ENCODE results near the gene TLE2. TPM values are rescaled to one million over a fixed set of nuclear protein-coding genes. Genes with fewer than 3 reads are reported as not detected.
"Not testable (repeated sequence)": the region's sequence is repeated elsewhere in the genome, so short reads cannot be mapped to it uniquely, and the experiment has no call there.

Gene TLE2
- total RNA-seq, 4 donors from 2014 or later: 5.4 to 22.7 (median 7.6) TPM

GRCh38 chr19:3053780-3054179, 24.7 kb upstream of the TLE2 start:
- Histone ChIP-seq H3K27me3 (no peaks in the 10 kb centered on the region), H3K4me3 (no peak overlapping the region), H3K36me3 (peaks cover 3 to 64% (median 21%) of the 10 kb centered on the region in 3 donors), H3K4me1 (peaks cover 57 to 77% (median 63%) of the 10 kb centered on the region in 3 donors), H3K27ac (peak overlapping the region; percentile 85 to 99 (median 94)), H3K9me3 (no peaks in the 10 kb centered on the region)
- TF ChIP-seq CTCF (IDR thresholded peaks at IDR 0.05) (no peak), POLR2A (IDR thresholded peaks at IDR 0.05) (no peak)
- DNase-seq: no peak
- 0% methylated on average over 1 of the region's 21 CpGs; no CpG with 5 or more reads in 1 of the 2 donors for WGBS, 2 donors
- intact Hi-C loops (cut with DNase I): no loop called here

- Histone ChIP-seq H3K4me3 (no peak overlapping the region), H3K27ac (peak overlapping the region in 2 of 4 donors; percentile 96 to 99), H3K9me3 (no peaks in the 10 kb centered on the region), H3K27me3 (no peaks in the 10 kb centered on the region), H3K36me3 (peaks cover 0 to 58% (median 21%) of the 10 kb centered on the region in 3 donors), H3K4me1 (peaks cover 52 to 74% (median 57%) of the 10 kb centered on the region in 3 donors)
- DNase-seq: no peak
- intact Hi-C loops (cut with DNase I): no loop called here
- TF ChIP-seq POLR2A (IDR thresholded peaks at IDR 0.05) (no peak), CTCF (IDR thresholded peaks at IDR 0.05) (no peak)
- 9 to 61% methylated on average over 4 to 10 of the region's 15 CpGs for WGBS, 2 donors
Measured at GRCh38 chr19:3053218-3053621, 24.1 kb upstream of the TLE2 start.

DNA sequence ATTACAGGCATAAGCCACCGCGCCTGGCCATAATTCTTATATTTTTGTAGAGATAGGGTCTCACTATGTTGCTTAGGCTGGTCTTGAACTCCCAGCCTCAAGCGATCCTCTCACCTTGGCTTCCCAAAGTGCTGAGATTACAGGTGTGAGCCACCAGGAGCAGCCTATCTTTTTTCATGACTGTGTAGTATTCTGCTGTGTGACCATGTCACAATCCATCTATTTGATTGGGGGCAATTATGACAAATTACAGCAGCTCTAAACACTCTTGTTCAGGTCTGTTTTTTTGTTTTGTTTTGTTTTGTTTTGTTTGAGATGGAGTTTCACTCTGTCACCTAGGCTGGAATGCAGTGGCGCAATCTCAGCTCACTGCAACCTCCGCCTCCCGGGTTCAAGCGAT, 20.9 kb upstream of the TLE2 start:
- H3K4me1 ChIP-seq: peaks cover 30 to 64% (median 46%) of the 10 kb centered on the region in 3 donors
- DNase-seq; intact Hi-C loops (cut with DNase I); H3K27me3 ChIP-seq; H3K9me3 ChIP-seq; H3K4me3 ChIP-seq: not testable (repeated sequence)
- H3K36me3 ChIP-seq: peaks cover 0 to 26% (median 15%) of the 10 kb centered on the region in 3 donors
- peak overlapping the region in 2 of 4 donors; percentile 77 to 78 for H3K27ac ChIP-seq
- 97 to 100% methylated on average over 7 of the region's 7 CpGs for WGBS, 2 donors

DNA sequence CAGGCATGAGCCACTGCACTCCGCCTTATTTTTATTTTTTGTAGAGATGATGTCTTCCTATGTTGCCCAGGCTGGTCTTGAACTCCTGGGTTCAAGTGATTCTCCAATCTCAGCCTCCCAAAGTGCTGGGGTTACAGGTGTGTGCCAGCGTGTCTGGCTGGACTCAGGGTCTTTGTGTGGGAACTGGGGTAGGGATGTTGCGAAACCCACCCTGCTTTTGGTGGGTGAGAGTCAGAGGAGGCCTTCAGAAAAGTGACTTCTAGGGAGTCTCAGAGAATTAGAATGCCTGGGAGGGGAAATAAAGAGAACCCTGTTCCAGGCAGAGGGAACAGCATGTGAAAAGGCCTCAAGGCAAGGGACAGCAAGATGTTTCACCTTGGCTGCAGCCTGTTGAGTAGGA, 20.0 kb upstream of the TLE2 start:
- no peak for TF ChIP-seq POLR2A (IDR thresholded peaks at IDR 0.05)
- TF ChIP-seq CTCF (IDR thresholded peaks at IDR 0.05): no peak
- Histone ChIP-seq H3K4me1 (peaks cover 21 to 55% (median 37%) of the 10 kb centered on the region in 3 donors), H3K27ac (peak overlapping the region in 1 of 4 donors; percentile 12), H3K4me3 (no peak overlapping the region), H3K36me3 (peaks cover 0 to 17% (median 10%) of the 10 kb centered on the region in 3 donors), H3K9me3 (no peaks in the 10 kb centered on the region), H3K27me3 (no peaks in the 10 kb centered on the region)
- intact Hi-C loops (cut with DNase I): no loop called here
- DNase-seq: no peak
- 100% methylated on average over 1 of the region's 3 CpGs for WGBS, 2 donors

- intact Hi-C loops (cut with DNase I): no loop called here
- Histone ChIP-seq H3K36me3 (peaks cover 0 to 8% (median under 1%) of the 10 kb centered on the region in 3 donors), H3K4me1 (peaks cover 15 to 45% (median 28%) of the 10 kb centered on the region in 3 donors), H3K27me3 (no peaks in the 10 kb centered on the region), H3K4me3 (peak overlapping the region in 2 of 4 donors; percentile 43 to 70), H3K9me3 (no peaks in the 10 kb centered on the region), H3K27ac (peak overlapping the region; percentile 75 to 92 (median 88))
- DNase-seq: no peak
- TF ChIP-seq POLR2A (IDR thresholded peaks at IDR 0.05): no peak
- TF ChIP-seq CTCF (IDR thresholded peaks at IDR 0.05): no peak
- WGBS, 2 donors: 62 to 79% methylated on average over 5 of the region's 5 CpGs
Measured at GRCh38 chr19:3048190-3048533, 19.1 kb upstream of the TLE2 start.
